ENCODE data around the gene SAMHD1.
A peak's percentile ranks its signal among the peaks of the same experiment; 100 is the strongest.
"Not testable (repeated sequence)": the region's sequence is repeated elsewhere in the genome, so short reads cannot be mapped to it uniquely, and the experiment has no call there.

The SAMHD1 gene

DNA sequence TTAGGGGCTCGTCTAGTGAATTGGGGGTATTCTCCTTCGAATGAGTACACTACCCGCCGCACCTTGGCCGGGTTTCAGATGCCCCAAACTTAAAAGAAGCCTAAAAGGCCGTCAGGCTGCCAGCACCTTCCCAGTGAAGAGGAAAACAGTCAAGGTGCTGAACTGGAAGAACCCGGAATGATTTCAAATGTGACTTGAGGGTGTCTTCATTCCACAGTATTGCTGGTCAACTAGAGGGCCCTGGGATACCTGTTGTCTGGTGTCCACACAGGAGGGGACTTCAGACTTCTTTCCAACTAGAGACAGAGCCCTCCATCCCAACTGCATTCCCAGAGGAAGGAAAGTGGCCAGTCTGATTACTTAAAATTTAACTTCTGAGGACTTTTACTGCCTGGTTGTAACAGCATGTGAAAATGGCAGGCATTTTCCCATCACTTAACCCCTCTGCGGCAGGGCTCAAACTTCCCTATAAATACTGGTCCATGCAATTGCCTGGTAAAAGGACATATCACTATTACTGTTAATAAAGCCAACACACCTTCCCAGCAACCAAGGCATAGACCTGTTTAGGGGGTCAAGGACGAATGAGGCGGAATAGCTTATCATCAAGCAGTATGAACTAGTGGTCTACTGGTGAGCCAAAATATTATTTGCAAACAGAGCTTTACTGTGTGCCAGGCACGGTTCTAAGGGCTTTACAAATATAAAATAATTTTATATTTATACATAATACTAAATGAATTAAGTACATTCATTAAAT lies 651 bp upstream of the SAMHD1 start:
- DNase-seq, result no peak

DNA sequence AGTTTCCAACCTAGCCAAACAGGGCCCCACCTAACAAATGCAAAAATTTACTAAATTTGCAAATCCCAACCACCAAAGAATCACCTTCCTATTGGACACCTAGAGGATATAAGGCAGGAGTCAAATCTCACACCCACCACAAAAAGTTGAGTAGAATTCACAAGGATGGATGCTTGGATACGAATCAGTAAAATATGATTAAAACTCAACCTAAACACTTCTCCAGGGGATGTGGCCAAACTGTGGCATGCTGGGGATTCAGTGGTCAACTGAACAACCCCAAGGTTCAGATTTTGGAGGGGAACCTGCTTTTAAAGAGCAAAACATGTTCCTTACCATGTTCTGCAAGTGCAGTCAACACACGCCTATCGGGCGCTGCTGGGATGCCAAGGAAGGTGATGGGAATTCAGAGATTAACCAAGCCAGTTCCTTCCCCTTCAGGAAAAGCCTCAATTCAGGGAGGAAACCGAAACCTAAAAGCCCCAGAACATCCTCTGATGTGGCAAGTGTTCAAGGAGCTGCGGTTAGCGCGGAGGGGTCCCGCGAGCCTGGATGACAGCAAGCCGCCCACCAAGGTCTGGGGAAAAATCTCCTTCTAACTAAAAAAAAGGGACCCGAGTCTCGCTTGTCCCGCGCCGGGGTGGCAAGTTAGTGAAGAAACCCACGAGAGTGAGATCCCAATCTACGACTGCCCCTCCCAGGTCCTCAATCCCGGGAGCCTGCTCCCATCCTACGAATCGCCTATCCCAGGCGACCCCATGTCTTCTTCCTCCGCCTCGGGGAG lies 902 bp downstream of the SAMHD1 start:
- DNase-seq, result peak; percentile 92

DNA sequence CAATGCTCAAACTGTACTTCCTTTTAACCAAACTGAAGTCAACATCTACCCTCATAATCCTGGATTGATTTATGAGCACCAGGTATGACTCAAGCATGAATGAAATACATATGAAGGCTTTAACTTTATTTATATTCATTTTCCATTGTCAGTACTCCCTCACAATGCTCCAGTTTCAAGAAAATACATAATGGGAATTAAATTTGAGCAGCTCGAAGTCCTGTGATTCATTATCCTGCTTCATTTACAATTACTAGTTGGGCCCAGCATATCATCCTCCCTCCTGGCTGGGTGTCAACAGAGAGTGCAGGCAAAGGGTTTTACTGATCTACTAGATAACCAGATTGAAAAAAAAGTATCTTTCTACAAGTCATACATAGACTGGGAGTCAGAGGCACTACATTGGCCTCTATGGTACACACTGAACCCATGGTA lies 10.1 kb downstream of the SAMHD1 start:
- no peak for DNase-seq

DNA sequence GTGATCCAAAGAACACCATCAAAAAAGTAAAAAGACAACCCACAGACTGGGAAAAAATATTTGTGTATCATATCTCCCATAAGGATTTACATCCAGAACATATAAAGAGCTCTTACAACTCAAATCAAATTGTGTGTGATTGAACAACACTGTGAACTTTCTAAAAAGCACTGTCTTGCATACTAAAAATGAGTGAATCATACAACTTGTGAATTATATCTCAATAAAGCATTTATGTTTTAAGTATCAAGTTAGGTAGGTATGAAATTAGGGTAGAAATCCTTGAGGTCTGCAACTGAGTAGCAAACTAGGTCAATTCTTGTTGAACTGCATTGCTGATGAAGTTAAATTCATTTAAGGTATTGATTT lies 14.1 kb downstream of the SAMHD1 start:
- DNase-seq, result no peak

DNA sequence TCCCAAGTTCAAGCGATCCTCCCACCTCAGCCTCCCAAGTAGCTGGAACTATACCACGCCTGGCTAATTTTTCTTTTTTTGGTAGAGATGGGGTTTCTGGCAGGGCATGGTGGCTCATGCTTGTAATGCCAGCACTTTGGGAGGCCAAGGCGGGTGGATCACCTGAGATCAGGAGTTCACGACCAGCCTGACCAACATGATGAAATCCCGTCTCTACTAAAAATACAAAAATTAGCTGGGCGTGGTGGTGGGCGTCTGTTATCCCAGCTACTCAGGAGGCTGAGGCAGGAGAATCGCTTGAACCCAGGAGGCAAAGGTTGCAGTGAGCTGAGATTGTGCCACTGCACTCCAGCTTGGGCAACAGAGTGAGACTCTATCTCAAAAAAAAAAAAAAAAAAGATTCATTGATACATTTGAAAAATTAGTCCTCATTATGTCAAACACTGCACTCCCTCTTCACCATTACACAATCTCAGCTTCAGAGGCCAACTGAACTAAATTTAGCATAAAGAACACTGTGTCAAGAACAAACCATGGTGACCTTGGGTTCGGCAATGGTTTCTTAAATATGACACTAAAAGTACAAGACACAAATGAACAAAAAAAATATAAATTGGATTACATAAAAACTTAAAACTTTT lies 14.6 kb downstream of the SAMHD1 start:
- DNase-seq, result not testable (repeated sequence)

DNA sequence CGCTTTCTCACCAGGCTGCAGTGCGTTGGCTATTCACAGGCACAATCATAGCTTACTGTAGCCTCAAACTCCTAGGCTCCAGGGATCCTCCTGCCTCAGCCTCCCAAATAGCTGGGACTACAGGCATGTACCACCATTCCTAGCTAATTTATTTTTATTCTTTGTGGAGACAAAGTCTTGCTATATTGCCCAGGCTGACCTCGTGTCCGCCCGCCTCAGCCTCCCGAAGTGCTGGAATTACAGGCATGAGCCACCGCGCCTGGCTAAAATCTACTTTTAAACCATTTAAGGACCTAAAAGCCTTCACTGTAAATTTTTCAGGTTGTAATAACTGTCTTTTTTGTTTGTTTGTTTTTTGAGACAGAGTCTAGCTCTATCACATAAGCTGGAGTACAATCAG lies 15.2 kb downstream of the SAMHD1 start:
- no peak for DNase-seq

DNA sequence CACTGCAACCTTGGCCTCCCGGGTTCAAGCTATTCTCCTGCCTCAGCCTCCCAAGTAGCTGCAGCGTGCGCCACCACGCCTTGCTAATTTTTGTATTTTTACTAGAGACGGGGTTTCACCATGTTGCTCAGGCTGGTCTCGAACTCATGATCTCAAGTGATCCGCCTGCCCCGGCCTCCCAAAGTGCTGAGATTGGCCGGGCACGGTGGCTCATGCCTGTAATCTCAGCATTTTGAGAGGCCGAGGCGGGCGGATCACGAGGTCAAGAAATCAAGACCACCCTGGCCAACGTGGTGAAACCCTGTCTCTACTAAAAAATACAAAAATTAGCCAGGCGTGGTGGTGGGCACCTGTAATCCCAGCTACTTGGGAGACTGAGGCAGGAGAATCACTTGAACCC lies 17.9 kb downstream of the SAMHD1 start:
- not testable (repeated sequence) for DNase-seq

DNA sequence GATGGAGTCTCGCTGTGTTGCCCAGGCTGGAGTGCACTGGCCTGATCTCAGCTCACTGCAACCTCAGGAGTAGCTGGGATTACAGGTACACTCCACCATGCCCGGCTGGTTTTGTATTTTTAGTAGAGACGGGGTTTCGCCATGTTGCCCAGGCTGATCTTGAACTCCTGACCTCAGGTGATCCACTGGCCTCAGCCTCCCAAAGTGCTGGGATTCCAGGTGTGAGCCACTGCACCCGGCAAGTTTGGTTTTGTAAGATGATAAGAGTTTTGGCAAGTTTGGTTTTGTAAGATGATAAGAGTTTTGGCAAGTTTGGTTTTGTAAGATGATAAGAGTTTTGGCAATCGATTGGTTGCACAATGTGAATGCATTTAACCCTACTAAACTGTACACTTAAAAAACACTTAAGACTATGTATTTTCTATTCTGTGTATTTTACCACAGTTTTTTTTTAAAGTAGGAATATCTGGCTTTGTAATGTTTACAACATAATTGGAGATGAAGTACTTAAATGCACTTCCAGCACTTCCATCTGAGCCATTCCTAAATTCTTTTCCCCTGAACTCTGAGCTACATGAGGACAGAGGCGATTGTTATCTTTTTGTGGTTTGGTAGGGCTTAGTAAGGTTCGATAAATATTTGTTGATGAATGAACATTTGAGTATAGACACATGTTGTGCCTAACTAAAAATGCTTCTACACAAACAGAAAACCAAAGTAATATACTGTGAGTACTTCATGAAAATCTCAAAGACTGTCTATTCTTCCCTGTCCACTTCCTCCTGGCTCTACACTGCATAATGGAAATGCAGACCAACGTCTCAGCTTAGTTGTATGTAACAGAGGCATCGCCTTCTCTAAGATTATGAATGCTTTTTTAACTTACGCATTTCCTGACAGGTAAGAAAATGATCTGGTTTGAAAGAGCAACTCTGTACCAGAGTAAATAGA lies 18.8 kb downstream of the SAMHD1 start:
- DNase-seq, result no peak

DNA sequence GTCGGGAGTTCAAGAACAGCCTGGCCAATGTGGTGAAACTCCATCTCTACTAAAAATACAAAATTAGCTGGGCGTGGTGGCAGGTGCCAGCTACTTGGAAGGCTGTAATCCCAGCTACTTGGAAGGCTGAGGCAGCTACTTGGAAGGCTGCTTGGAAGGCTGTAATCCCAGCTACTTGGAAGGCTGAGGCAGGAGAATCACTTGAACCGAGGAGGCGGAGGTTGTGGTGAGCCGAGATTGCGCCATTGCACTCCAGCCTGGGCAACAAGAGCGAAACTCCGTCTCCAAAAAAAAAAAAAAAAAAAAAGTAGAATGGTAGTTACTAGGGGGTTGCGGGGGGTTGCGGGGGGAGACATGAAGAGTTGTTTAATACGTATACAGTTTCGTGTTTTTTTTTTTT lies 19.4 kb downstream of the SAMHD1 start:
- DNase-seq, result not testable (repeated sequence)

DNA sequence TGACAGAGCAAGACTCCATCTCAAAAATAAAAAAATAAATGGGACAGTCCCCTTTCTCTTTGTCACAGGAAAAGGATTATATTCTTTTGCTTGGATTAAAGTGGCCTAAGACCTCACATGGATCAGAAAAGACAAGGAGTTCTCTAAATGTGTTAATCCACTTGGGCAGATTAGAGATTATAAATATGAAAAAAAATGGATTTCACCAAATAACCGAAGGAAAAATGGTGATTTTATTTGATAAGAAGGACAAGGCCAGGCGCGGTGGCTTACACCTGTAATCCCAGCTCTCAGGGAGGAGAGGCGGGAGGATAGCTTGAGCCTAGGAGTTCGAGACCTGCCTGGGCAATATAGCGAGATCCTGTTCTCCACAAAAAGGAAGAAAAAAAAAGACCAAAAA lies 21.8 kb downstream of the SAMHD1 start:
- DNase-seq, result no peak

DNA sequence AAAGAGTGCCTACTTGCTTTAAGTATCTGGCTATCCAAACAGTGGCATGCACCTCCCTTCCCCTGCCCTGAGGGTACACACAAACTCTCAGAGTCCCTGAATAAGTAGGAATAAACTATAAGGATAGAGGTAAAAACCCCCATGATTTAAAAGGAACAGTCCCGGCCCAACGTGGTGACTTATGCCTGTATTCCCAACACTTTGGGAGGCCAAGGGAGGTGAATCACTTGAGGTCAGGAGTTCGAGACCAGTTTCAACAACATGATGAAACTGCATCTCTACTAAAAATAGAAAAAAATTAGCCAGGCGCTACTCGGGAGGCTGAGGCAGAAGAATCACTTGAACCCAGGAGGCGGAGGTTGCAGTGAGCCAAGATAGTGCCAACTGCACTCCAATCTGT lies 22.2 kb downstream of the SAMHD1 start:
- peak; percentile 23 for DNase-seq

DNA sequence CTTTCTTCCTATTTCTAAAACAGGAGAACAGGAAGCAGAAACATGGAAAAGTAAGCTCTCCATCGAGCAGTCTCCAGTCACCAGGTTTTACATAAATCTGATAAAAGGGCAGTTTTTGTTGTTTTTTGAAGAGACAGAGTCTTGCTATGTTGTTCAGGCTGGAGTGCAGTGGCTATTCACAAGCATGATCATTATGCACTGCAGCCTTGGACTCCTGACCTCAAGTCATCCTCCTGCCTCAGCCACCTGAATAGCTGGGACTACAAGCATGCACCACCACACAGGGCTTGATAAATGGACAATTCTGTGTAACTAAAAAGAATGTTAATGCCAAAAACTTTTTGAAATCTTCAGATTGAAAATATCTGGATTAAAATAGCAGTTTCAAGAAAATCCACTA lies 23.8 kb downstream of the SAMHD1 start:
- DNase-seq, result no peak

DNA sequence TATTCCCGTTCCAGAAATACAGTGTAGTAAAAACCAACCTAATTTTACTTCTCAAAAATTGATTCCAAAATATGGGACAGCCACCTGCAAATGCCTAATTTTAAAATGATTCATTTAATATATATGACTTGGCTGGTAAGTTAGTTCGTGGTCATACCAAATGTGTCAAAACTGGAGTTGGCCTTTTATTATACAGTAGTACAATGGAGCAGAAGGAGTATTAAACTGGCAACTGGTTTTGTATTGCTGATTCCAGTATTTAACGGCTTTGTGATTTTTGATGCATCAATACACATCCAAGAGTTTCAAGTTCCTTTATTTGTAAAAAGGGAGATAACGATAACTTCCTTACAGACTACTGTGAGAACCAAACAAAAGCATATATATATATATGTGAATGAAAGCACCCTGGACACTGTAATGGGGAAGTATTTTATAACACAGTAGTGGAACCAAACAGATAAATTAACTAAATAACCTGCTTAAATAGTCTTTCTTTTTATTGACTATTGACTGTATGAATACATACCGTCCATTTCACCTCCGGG lies 24.8 kb downstream of the SAMHD1 start:
- DNase-seq, result no peak

DNA sequence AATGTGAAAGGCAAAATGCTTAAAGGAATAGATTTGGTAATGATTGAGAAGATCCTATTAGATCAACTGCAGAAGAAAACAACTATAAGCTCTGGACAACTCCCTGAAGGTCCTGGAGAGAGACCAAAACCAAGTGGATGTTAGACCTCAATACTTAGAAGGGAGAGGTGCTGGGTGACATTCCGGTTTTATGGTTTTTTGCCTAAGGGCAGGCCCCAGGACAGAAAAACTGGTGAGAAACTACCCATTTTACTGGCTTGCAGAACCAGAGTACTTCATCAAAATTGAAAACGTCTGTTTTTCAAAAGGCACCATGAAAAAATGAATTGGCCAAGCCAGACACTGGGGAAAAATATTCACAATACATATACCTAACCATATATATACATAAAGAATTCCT lies 26.3 kb downstream of the SAMHD1 start:
- DNase-seq, result no peak

DNA sequence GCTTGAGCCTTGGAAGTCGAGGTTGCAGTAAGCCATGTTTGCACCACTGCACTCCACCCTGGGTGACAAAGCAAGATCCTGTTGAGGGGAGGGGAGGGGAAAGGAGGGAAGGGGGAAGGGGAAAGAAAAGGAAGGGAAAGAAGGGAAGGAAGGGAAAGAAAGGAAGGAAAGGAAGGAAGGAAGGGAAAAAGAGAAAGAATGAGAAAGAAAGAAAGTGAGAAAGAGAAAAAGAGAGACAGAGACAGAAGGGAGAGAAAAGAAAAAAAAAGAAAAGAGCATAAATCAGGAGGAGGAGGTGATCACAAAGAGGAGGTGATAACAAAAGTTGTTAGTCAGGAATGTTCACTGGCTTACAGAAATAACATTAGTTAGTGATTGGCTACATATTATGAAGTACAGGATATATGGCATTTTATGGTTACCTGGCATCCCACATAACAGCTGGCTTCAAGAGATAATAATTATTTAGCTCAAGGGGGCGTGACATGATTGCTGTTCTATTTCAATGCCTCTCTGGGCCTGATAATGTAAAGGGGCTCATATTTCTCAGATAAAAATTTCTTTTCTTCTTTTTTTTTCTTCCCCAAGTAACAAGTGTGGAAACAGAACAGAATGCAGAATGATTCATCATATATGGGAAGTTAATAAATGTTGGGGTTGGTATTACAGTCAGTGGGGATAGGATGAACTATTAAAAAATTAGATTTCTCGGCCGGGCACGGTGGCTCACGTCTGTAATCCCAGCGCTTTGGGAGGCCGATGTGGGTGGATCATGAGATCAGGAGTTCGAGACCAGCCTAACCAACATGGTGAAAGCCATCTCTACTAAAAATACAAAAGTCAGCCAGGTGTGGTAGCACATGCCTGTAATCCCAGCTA lies 27.1 kb downstream of the SAMHD1 start:
- DNase-seq, result no peak

DNA sequence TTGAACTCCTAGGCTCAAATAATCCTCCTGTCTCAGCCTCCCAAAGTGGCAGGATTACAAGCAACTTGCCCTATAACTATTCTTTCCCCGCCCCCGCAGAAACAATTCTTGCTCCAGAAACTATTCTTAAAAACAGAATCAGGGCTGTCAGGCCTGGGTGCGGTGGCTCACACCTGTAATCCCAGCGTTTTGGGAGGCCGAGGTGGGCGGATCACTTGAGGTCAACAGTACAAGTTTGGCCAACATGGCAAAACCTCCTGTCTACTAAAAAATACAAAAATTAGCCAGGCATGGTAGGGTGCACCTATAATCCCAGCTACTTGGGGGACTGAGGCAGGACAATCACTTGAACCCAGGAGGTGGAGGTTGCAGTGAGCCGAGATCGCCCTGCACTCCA lies 31.2 kb downstream of the SAMHD1 start:
- no peak for DNase-seq

DNA sequence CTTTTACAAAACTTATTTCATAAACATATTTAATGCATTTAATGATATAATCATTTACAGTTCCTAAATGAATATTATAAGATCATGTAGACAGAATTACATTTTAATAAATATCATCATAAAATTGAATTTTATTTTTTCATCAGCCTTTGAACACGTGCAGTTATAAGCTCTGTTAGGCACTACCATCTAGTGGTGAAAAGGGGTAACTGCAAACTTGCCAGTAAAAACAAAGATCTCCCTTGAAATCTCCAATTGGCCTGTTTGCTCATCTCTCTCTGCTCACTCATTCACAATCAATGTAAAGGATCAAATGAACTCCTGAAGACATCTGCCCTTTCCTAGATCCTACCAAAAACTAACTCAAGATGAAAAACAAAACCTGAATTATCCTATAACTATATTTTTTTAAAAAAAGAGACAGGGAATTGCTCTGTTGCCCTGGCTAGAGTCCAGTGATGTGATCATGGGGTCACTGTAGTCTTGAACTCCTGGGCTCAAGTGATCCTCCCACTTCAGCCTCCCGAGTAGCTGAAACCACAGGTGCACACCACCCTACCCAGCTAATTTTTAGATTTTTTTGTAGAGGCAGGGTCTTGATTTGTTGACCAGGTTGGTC lies 31.7 kb downstream of the SAMHD1 start:
- peak; percentile 71 for DNase-seq

DNA sequence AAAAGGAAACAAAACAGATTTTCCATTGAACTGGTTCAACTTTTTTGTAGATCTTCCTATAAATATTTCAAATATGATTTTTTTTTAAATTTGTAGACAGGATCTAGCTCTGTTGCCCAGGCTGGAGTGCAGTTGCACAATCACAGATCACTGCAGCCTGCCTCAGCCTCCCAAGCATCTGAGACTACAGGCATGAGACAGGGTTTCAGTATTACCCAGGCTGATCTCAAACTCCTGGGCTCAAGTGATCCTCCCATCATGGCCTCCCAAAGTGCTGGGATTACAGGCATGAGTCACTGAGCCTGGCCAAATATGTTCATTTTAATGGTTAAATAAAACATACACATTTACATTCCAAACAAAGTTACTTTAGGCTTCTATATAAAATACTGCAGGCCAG lies 33.6 kb downstream of the SAMHD1 start:
- peak; percentile 32 for DNase-seq

DNA sequence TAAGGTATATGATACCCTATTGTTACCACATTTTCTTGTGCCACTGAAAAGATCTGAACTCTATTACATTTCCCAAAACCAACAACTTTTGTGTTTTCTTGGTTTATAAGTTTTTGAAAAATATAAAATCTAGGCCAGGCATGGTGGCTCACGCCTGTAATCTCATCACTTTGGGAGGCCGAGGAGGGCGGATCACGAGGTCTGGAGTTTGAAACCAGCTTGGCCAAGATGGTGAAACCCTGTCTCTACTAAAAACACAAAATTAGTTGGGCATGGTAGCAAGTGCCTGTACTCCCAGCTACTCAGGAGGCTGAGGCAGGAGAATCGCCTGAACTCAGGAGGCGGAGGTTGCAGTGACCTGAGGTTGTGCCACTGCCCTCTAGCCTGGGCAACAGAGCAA lies 34.3 kb downstream of the SAMHD1 start:
- no peak for DNase-seq

DNA sequence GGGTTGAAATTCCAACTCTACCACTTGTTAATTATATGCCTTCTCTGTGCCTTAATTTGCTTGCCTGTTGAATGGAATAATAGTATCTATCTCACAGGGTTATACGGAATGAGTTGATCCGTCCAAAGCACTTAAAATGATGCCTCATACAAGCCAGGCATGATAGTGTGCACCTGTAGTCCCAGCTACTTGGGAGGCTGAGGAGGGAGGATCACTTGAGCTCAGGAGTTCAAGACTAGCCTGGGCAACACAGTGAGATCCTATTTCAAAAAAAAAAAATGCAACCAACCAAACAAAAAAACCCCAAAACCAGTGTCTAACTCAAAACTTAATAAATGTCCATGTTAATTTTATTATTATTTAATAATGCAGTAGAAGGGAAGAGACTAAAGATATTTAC lies 35.3 kb downstream of the SAMHD1 start:
- no peak for DNase-seq

DNA sequence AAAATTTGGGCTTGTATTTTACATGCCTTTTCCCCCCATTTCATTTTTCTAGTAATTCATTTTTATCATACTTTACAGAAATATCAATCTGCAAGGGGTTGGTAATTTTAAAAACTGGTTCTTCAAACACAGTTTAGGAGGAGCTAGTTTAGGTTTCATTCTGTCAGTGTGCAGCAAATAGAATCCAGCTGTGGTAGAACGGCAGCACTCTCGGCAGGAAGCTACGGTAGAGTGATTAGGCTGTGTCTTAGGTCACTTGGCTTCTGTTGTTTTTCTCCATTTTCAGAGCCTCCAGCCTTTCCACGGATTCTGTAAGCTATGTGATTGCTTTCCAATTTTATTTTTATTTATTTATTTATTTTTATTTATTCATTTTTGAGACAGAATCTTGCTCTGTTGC lies 42.9 kb downstream of the SAMHD1 start:
- DNase-seq, result no peak

Data from suppressor macrophage treated with lipopolysaccharide for 4 hours (primary cell).